Hematopoietic multipotent progenitor cell treated with erythropoietin and hydrocortisone succinate and interleukin-3 and kit ligand, for 8 days (in vitro differentiated cells): Measurements from ENCODE around the gene ZNF446.
"Not testable (repeated sequence)": the region's sequence is repeated elsewhere in the genome, so short reads cannot be mapped to it uniquely, and the experiment has no call there.

Source experiments
- DNase-seq: peaks from one replicate; pipeline ENCODE4 v3.0.0-alpha.2; 2015

The ZNF446 gene

DNA sequence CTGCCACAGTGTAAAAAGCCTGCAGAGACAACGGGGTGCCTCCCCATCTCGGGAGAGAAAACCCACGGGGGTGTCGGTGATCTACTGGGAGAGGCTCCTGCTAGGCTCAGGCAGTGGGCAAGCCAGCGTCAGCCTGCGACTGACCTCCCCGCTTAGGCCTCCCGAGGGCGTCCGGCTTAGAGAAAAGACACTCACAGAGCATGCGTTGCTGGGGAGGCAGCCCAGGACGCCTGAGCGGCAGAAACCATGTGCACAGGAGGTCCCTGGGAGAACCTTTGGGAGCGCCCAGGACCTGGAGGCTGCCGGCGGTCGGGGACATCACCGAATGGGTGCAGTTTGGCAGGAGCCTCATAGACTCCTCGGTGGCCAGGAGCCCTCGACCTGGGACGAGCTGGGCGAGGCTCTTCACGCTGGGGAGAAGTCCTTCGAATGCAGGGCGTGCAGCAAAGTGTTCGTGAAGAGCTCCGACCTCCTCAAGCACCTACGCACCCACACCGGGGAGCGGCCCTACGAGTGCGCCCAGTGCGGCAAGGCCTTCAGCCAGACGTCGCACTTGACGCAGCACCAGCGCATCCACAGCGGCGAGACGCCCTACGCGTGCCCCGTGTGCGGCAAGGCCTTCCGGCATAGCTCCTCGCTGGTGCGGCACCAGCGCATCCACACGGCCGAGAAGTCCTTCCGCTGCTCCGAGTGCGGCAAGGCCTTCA lies 5.2 kb upstream of the ZNF446 start:
- not testable (repeated sequence) for DNase-seq

DNA sequence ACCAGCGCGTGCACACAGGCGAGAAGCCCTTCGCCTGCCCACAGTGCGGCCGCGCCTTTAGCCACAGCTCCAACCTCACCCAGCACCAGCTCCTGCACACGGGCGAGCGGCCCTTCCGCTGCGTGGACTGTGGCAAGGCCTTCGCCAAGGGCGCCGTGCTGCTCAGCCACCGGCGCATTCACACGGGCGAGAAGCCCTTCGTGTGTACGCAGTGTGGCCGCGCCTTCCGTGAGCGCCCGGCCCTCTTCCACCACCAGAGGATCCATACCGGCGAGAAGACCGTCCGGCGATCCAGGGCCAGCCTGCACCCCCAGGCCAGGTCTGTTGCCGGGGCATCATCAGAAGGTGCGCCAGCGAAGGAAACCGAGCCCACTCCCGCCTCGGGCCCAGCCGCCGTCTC lies 4.4 kb upstream of the ZNF446 start:
- DNase-seq, result no peak

DNA sequence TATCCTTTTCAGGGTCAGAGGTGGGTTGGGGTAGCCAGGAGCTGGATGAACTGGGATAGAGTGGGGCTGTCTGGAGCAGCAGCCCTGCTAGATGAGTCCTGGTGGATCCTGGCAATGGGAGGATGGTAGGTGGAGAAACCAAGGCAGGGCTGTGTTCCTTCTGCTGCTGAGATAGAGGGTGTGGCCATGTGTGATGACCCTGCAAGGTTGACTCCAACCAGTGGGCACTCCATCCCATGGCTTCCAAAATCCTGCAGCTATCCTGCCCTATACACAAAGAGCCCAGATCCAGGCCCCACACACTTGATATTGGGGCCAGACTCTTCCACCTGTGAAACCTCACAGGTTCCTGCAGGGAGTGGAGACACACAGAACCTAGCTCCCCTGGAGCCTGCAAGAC lies 2.4 kb upstream of the ZNF446 start:
- no peak for DNase-seq

DNA sequence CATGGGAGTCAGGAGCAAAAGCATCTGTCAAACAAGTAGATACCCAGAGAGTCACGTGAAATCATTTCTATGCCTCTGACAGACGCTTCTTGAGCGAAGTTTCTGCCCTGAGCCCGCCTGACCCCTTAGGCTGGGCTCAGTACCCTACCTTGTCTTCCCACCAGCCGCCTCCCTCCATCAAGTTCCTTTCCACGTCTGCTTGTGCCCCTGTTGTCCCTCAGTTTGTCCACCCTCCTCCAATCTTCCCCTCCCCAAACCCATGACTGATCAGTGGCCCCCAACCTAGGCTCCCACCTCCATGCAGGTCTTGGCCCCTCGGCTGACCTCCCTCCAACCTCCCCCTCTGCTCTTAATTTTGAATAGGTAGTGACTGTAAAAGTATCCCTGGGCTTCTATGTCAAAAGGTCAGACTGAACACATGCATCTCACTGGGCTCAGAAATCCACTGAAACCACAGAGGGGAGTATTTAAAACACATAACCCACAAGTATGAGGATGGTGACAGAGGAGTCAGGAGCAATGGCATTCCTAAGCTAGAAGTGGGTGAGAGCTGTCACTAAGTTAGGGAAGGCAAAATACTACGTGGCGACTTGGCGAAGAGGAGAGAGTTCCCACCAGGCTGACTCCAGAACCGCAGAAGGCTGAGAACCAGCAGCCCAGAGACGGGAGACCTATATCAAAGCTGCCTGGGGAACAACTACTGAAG lies 1.7 kb upstream of the ZNF446 start:
- DNase-seq, result no peak

DNA sequence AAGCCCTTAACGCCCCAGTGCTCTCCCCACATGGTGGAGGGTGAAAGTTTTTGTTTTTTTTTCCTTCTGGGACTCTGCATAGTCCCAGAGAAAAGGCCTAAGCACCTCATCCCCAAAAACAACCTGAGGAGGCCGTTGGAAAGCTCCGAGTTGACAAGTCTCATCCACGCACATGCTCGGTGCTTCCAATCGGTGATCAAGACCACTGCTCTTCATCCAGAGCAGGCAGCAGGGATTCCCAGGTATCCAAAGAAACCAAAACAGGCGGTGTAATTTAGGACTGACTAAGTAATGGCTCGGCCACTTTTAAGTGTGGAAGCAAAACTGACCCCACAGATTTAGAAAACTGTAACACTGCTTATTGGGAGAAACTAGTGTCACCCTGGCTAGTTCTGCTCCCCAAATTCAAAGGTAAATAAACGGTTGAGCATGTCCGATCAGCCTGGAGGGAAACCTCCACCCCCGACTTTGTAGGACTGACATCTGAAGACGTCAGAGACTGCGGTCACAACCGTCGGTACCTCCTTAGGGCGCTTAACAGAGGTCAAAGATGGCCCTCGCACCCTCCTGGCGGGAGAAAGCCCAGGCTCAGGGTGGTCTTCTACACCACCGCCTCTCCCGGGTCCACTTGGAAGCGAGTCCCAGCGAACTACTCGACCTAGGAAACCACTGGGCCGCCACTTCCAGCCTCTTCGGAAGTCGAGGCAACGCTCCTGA lies 997 bp upstream of the ZNF446 start:
- no peak for DNase-seq

DNA sequence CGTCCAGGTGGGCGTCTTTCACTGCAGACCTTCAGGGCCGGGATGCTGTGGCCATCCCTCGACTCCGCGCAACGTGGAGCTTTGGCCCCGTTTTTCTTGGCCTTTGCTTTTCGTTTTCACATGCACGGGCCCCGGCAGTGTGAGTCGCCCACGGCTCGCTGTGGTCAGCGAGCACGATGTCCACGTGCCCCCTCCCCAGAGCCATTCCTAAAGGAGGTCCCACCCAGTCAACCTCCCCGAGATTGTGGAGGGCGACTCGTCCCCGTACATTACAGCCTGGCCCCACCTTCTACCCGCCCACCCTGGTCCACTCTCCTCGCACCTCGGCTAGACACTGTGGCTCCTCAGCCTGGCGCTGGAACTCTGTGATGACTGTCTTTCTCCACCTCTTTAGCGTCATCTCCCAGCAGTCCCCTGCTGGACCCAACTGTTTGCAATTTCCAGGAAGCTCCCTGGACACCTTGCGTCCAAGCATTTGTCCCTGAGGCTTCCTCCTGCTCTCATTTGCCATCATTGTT lies 405 bp downstream of the ZNF446 start:
- peak; percentile 36 for DNase-seq

DNA sequence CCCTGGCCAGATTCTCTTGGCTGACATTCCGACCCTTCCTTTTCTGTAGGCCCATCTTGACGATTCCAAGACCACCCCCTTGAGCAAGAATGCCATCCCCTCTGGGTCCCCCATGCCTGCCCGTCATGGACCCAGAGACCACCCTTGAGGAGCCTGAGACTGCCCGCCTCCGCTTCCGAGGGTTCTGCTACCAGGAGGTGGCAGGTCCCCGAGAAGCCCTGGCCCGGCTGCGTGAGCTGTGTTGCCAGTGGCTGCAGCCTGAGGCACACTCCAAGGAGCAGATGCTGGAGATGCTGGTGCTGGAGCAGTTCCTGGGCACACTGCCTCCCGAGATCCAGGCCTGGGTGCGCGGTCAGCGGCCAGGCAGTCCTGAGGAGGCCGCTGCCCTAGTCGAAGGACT lies 978 bp downstream of the ZNF446 start:
- DNase-seq, result no peak

DNA sequence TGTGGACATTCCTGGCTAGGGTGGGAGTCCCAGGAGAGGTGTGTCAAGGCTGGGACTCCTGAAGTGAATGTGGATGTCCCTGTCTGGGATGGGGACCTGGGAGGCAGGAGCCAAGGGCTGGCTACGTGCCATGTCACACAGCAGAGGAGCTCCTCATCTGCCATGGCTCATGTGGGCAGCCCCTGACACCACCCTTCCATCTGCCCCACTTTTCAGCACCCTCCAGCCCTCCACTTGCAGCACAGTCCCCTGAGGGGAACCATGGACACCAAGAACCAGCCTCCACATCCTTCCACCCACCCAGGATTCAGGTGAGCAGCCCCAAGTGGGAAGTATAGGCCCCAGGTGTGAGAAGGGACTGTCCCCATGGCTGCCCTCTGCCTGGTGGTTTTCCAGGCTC lies 1.7 kb downstream of the ZNF446 start:
- no peak for DNase-seq

DNA sequence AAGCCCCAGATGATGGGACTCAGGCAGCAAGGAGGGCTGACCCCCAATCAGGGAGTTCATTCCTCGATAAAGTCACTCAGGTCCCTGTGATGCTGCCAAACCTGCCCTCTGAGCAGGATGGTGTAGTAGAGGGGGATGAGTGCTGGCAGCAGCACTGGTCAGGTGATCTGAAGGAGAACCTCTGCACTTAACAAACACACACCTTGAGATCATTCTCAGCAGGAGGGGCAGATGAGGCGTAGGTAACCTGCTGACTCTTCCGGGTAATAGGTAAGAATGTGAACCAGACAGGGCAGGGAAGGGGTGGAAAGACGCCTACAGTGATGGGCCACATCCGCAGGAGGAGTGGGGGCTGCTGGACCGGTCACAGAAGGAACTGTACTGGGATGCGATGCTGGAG lies 3.2 kb downstream of the ZNF446 start:
- no peak for DNase-seq

DNA sequence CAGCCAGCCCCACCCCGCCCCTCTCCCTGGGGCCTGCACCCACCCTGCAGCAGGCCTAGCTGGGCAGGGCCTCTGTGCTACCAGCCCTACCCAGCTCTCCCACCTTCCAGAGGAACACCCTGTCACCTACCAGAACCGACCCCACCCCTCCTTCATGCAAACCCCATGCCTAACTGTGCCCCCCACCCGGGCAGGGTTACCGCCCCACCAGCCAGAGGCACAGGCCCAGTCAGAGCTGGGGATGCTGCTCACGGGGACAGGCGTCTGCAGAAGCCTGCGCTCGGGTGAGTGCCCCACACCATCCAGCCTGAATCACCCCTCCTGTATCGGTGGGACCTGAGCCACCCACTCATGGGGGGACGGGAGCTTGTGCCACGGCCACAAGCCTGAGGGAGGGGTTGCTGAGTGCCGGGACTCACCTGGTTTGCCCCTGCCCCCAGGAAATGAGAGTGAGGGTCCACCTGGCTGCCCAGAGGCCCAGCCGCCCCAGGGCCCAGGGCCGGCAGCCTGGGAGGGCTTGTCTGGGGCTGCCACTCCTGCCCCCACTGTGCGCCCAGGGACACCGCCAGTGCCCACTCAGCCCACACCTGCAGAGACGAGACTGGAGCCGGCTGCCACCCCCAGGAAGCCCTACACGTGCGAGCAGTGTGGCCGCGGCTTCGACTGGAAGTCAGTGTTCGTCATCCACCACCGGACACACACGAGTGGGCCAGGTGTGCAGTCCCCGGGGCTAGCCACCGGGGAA lies 3.8 kb downstream of the ZNF446 start:
- no peak for DNase-seq

DNA sequence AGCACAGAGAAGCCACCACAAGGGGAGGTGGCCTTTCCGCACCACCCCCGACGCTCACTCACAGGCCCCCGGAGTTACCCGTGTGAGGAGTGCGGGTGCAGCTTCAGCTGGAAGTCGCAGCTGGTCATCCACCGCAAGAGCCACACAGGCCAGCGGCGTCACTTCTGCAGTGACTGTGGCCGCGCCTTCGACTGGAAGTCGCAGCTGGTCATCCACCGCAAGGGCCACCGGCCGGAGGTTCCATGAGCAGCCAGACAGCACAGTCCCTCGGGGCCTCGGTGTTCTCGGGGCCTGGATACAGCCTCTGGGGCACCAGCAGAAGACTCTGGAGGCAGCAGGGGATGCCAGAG lies 4.3 kb downstream of the ZNF446 start:
- no peak for DNase-seq

DNA sequence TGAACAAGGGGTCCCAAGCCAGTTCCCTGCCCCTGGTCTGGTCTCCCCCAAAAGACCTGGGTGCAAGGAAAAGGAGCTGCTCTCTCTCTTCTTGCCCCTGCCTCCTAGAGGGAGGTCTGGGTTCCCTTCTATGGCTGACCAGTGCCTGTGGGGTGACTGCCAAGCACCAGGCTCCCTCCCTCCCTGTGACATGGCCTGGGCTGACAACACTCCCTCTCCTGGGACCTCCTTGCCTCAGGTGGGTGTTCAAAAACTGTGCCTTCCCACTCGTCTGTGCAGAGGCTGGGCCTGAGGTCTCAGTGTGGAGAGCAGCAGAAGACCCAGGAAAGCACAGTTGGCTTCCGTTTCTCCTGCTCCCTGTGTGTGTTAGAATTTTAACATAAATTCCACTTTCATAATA lies 4.7 kb downstream of the ZNF446 start:
- no peak for DNase-seq

DNA sequence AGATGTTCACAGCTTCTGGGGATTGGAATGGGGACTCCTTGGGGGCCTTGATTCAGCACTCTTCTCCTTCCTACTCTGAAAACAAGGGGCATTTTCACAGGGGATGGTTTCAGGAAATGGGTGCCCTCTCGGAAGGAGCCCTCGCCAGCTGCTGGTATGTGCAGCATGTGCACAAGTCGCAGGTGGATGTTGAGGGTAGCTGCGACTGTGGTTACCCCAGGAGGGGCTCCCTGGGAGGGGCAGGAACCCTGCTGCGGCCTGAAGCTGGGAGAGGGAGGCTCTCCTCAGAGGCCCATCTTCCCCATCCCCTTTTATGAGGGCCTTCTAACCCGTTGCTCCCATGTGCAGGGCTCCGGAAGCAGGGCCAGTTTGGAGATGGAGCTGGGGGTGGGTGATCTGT lies 6.2 kb downstream of the ZNF446 start:
- DNase-seq, result no peak

DNA sequence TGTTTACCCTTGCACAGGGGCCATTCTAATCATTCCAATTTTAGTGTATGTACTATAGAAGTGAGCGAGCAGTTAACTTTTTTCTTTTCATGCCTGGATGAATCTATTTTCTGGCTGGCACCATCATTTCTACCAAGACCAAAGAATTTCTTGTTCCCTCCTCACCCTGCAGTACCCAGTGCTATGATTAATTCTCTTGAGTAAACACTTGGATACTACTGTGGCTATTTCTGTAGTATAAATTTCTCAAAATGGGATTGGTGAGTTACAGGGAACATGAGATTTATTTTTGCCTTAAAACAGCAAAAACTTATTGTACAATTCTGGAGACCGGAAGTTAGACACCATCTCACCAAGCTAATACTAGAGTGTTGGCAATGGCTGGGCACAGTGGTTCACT lies 7.6 kb downstream of the ZNF446 start:
- DNase-seq, result no peak

DNA sequence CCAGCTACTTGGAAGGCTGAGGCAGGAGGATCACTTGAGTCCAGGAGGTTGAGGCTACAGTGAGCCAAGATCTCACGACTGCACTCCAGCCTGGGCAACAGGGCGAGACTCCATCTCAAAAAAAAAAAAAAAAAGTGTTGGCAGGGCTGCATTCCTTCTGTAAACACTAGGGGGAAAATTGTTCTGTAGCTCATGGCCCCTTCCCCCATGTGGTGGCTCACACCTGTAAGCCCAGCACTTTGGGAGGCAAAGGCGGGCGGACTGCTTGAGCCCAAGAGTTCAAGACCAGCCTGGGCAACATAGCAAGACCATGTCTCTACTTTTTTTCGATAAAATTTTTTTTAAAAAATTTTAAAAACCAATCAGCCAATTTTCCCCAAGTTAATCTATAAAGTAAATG lies 8.2 kb downstream of the ZNF446 start:
- DNase-seq, result peak; percentile 33

DNA sequence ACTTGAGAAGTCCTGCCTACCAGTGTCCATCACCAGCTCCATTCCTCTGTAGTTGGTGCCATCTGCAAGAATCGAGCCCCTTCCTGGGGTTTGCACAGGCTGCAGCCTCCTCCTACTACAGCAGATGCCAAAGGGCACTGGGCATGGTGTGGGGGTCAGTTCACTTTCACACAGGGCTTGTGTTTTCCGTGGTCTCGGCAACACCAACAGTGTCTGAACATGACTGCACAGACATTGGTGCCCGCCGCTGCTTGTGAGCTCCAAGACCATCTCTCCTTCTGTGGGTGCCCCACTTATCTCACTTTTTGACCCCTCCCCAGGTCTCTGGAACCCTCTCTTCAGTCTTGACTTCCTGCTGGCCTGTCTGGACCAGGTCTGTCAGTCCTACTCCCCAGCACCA lies 15.2 kb downstream of the ZNF446 start:
- no peak for DNase-seq

DNA sequence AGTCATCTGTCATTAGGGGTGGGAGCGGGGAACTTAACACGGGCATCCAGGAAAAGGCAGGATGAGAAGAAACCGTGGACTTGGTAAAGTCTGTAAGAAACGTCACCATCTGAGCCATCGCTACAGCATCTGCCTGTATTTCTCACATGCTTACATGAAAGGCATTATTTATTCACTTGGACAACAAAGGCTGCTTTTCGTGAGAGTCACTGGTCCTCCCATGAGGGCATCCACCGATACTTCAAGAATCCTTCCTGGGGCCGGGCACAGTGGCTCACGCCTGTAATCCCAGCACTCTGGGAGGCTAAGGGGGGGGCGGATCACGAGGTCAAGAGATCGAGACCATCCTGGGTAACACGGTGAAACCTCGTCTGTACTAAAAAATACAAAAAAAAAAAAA lies 16.1 kb downstream of the ZNF446 start:
- DNase-seq, result no peak

DNA sequence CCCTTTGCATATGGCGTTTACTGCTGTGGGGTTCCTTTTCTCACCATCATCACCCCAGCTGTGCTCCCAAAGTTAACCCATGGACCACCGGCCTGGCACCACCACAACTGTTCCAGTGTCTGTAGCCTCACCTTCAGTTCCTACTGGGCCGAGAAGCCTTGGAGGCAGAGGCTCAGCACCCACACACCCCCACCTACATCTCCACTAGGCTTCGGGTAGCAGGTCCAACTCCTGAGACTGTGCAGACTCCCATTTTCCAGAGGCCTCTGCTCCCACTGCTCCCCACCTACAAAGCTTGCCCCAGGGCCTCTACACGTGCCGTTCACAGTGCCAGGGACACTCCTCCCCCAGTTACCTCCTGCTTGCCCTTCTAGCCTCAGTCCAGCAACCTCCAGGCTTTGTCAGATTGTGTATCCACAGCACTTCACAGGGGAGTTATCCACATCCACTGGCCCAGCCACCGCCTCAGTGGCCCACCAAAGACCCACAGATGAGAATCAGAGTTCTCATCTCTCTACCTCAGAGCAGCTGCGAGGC lies 21.6 kb downstream of the ZNF446 start:
- DNase-seq, result no peak

DNA sequence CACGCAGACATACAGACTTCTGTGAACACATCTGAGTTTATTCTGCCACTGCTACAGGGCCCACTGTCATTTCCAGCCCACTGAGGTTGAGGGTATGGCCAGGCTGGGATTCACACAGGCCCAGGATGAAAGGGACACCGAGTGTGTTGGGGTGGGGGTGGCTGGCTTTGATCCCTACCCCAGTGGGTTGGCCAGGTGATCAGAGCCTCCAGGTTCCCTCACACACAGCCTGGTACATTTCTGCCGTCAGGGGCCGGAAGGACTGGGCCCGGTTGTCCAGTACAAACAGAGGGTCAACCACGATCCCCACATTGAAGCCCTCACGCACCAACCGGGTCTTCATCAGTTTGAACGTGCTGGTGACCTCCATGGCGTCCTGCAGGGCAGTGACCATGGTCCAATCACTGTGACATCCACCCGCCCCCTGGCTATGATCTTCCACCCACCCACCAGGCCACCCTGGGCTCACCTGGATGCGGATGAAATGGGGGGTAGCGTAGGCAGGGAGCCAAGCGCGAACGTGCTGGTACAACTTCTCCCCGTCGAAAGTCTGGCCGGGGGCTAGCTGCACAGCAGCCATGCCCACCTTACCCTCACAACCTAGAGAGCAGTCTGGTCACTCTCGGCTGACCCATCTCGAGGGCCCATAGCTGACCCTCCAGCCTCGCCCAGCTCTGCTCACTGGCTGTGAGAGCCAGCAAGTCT lies 22.3 kb downstream of the ZNF446 start:
- DNase-seq, result no peak

DNA sequence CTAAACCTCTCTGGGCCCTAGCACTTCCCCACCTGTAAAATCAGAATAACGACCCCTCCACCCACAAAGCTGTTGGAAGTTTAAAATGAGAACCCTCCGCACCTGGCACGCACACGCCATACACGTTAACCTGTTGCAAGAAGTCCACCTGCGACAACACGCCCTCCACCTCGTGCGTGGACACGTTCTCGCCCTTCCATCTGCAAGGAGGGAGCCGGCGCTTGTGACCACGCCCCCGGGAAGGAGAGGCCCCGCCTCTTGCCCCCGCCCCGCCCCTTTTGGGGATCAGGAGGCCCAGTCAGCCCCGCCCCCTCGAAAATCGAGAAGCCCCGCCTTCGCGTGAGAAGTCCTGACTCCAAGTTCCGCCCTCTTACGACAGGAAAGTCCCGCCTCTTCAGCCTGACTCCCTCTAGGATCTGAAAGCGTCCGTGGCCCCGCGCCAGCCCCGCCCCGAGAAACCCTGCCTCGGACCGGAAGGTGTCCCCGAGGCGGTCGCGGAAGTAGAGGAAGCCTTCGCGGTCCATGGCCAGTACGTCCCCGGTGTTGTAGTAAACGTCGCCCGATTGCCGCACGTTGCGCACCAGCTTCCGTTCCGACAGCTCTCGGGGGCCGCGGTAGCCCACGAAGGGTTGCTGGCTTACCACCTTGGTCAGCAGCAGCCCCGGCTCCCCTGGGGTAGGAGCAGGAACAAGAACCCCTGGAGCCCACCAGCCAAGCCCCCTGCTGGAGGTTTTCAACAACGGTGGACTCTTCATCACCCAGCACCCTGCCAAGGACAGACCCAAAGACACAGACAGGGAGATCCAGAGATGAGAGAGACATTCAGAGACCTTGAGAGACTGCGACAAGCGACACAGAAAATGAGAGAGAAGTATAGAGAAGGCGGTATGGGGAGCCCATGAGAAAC lies 23.1 kb downstream of the ZNF446 start:
- DNase-seq, result peak; percentile 100

DNA sequence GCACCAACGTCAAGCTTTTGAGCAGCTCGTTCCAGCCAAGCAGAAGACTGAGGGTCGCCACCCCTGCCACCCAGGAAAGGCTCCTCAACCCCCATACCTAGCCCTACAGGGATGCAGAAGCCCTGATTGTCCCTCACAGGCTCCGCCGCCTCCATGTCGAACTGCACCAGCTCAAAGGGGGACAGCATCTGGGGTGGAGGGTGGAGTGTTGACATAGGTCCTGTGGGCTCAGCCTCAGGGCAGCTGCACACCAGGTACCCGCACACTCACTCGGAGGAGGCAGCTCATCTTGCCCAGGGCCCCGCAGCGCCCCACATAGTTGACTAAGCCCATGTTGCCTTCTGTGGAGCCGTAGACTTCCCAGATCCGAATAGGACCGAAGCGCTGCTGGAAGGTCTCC lies 24.1 kb downstream of the ZNF446 start:
- DNase-seq, result no peak
